K562 (cell line): ENCODE data around the gene GABARAPL1. TPM values are rescaled to one million over a fixed set of nuclear protein-coding genes. Genes with fewer than 3 reads are reported as not detected.

Source experiments
- BRD9 ChIP-seq: fragments of 450-650 bp; IDR thresholded peaks from 2 replicates; pipeline ENCODE4 v1.6.1; 2018; ENCODE audit warnings: low read depth; ENCODE audit not compliant: partially characterized antibody
- CBX5 ChIP-seq: IDR thresholded peaks from 2 replicates; pipeline ENCODE4 v1.6.1; 2014; ENCODE audit warnings: low read depth, borderline replicate concordance
- E2F3 ChIP-seq: fragments of 250-450 bp; sonication (Bioruptor Pico); IDR thresholded peaks from 2 replicates; pipeline ENCODE4 v1.4.0; 2020; ENCODE audit warnings: mild to moderate bottlenecking
- NR2C1 ChIP-seq, 2 experiments: fragments of 450-650 bp; IDR thresholded peaks; 2 replicates each; pipeline ENCODE4 v1.6.1; 2017; ENCODE audit warnings: mild to moderate bottlenecking in 2 of 2, antibody characterized with exemption in 1 of 2, inconsistent platforms in 1 of 2, missing compliant biosample characterization in 1 of 2, missing genetic modification characterization in 1 of 2
- NR2C2 ChIP-seq, 2 experiments: fragments of 200-800 bp in 1 of 2; sonication (Bioruptor generic) in 1 of 2; sonication (generic) in 1 of 2; formaldehyde crosslinking in 1 of 2; IDR thresholded peaks; 2 replicates each; pipeline versions ENCODE4 v1.6.1 to v1.8.0; 2016 to 2022; ENCODE audit warnings: mild to moderate bottlenecking in 1 of 2, missing compliant biosample characterization in 1 of 2, missing genetic modification characterization in 1 of 2, missing genetic modification reagents in 1 of 2
- ZBTB1 ChIP-seq: sonication (generic); formaldehyde crosslinking; IDR thresholded peaks from 2 replicates; pipeline ENCODE4 v1.8.1; 2023; ENCODE audit warnings: missing genetic modification reagents, low read depth, mild to moderate bottlenecking, borderline replicate concordance
- ZNF644 ChIP-seq: fragments of 200-800 bp; sonication (Bioruptor generic); IDR thresholded peaks from 2 replicates; pipeline ENCODE4 v1.6.1; 2016; ENCODE audit warnings: low read depth, missing genetic modification characterization, missing compliant biosample characterization
- polyA plus RNA-seq, 8 experiments: library from polyadenylated mRNA; depleted of rRNA in 4 of 8; stranded (reverse) in 5 of 8; unstranded in 3 of 8; fragments of >200 nt; fragmentation: Nextera tagmentation in 2 of 8; fragmentation: Illumina TruSeq in 1 of 8; extraction: Ambion mirVana in 2 of 8; extraction: Trizol in 1 of 8; gene quantifications; 2 replicates each; pipeline versions ENCODE4 v1.2.1 to v1.2.3, GENCODE V29; 2011 to 2014; ENCODE audit warnings: inconsistent platforms in 1 of 8, missing spikeins in 1 of 8
- total RNA-seq, 7 experiments: library from RNA; depleted of rRNA in 6 of 7; stranded (reverse); fragments of >200 nt in 6 of 7; fragmentation: Illumina TruSeq in 2 of 7; extraction: Trizol in 2 of 7; gene quantifications; 2 replicates each; pipeline versions ENCODE4 v1.2.1 to v1.2.3, GENCODE V29; 2011 to 2021; ENCODE audit warnings: low replicate concordance in 1 of 7
- TF ChIP-seq, protein P1 (sequence below): fragments of 150-350 bp; conservative IDR thresholded peaks from 2 replicates; pipeline ENCODE4 v1.6.1; 2014; ENCODE audit warnings: low read length

The GABARAPL1 gene
- total and polyA plus RNA-seq, 9 of the 15 experiments (the other 6 are each of a cell fraction or from before 2014, with no cell fraction given): 2.3 to 15.9 (median 11.3) TPM

DNA sequence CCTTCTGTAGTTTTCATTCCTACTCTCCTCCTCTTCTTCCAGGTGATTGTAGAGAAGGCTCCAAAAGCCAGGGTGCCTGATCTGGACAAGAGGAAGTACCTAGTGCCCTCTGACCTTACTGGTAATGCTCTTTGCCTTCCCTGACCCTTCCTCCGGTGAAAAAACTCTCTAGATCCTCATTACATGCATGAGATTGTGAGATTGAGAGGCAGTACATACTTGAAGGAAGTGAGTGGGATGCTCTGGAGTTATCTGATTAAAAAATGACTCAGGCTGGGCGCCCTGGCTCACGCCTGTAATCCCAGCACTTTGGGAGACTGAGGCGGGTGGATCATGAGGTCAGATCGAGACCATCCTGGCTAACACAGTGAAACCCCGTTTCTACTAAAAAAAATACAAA is 5.3 kb downstream of the GABARAPL1 start (continued):
- TF ChIP-seq, protein P1, sequence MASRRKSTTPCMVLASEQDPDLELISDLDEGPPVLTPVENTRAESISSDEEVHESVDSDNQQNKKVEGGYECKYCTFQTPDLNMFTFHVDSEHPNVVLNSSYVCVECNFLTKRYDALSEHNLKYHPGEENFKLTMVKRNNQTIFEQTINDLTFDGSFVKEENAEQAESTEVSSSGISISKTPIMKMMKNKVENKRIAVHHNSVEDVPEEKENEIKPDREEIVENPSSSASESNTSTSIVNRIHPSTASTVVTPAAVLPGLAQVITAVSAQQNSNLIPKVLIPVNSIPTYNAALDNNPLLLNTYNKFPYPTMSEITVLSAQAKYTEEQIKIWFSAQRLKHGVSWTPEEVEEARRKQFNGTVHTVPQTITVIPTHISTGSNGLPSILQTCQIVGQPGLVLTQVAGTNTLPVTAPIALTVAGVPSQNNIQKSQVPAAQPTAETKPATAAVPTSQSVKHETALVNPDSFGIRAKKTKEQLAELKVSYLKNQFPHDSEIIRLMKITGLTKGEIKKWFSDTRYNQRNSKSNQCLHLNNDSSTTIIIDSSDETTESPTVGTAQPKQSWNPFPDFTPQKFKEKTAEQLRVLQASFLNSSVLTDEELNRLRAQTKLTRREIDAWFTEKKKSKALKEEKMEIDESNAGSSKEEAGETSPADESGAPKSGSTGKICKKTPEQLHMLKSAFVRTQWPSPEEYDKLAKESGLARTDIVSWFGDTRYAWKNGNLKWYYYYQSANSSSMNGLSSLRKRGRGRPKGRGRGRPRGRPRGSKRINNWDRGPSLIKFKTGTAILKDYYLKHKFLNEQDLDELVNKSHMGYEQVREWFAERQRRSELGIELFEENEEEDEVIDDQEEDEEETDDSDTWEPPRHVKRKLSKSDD: no peak
- TF ChIP-seq NR2C2 (CRISPR knock-in tag; IDR thresholded peaks at IDR 0.05) (no peak), NR2C2 (tag; IDR thresholded peaks at IDR 0.05) (peak; percentile 24; the same call in 1 of the 2 replicates), BRD9 (no peak), ZBTB1 (CRISPR knock-in tag) (no peak), ZNF644 (tag) (no peak), E2F3 (CRISPR knock-in tag) (no peak), NR2C1 (IDR thresholded peaks at IDR 0.05) (peak; percentile 26; the same call in 1 of the 2 replicates), NR2C1 (tag; IDR thresholded peaks at IDR 0.05) (0 out of 2 replicates have a peak, but pooled peaks have one; percentile 31), CBX5 (no peak)
